Naive thymus-derived CD4-positive, alpha-beta T cell (primary cell): ENCODE data around the gene HSPA12B. TPM values are rescaled to one million over a fixed set of nuclear protein-coding genes. Genes with fewer than 3 reads are reported as not detected.
A peak's percentile ranks its signal among the peaks of the same experiment; 100 is the strongest.

ENCODE experiments used
- ATAC-seq: fragments of 150-1000 bp; cut with Tn5 transposase; 2 replicates; pipeline ENCODE4 v1.10.0; 2021; ENCODE audit warnings: mild to moderate bottlenecking, moderate library complexity
- CTCF ChIA-PET: fragments of 350-600 bp; sonication (Branson Sonifier 250); formaldehyde crosslinking; loops from one replicate; lab custom pipeline; 2021; ENCODE audit warnings: antibody characterized with exemption; lab: Charles Lee
- POLR2A ChIA-PET: fragments of 350-600 bp; sonication (Branson Sonifier 250); formaldehyde crosslinking; loops from one replicate; lab custom pipeline; 2021; ENCODE audit warnings: antibody characterized with exemption, inconsistent platforms; lab: Charles Lee
- DNase-seq, 9 donors: peaks; one replicate each; pipeline versions ENCODE4 v3.0.0 to v3.0.0-alpha.2; 2020 to 2022; ENCODE audit warnings: mixed read lengths in 1 of 9
- H3K27ac ChIP-seq: one replicate; pipeline ENCODE4 v1.7.0; 2013; ENCODE audit warnings: mild to moderate bottlenecking, low read depth, low read length, moderate library complexity
- H3K27me3 ChIP-seq, 2 donors: one replicate each; pipeline ENCODE4 v1.7.0; 2013; ENCODE audit warnings: low read length in 2 of 2, mild to moderate bottlenecking in 2 of 2, moderate library complexity in 2 of 2; ENCODE audit not compliant: control insufficient read depth in 2 of 2, insufficient read depth in 2 of 2
- H3K36me3 ChIP-seq, 3 experiments: 1 replicate in 2 of 3; 2 replicates in 1 of 3; pipeline ENCODE4 v1.7.0; 2013; ENCODE audit warnings: low read length in 3 of 3, mild to moderate bottlenecking in 3 of 3, moderate library complexity in 1 of 3; ENCODE audit not compliant: insufficient read depth in 3 of 3, control insufficient read depth in 2 of 3
- H3K4me1 ChIP-seq, 2 donors: one replicate each; pipeline ENCODE4 v1.7.0; 2013; ENCODE audit warnings: low read length in 2 of 2, mild to moderate bottlenecking in 2 of 2, moderate library complexity in 1 of 2; ENCODE audit not compliant: control insufficient read depth in 2 of 2, insufficient read depth in 2 of 2
- H3K4me3 ChIP-seq: 2 replicates; pipeline ENCODE4 v1.7.0; 2013; ENCODE audit warnings: mild to moderate bottlenecking, low read length
- H3K9me3 ChIP-seq, 3 experiments: 1 replicate in 2 of 3; 2 replicates in 1 of 3; pipeline ENCODE4 v1.7.0; 2013; ENCODE audit warnings: low read length in 3 of 3; ENCODE audit not compliant: control insufficient read depth in 2 of 3
- H3K27ac Mint-ChIP-seq, 9 donors: one replicate each; pipeline ENCODE4 v1.8.0; 2020 to 2022; ENCODE audit warnings: mixed read lengths in 9 of 9, mild to moderate bottlenecking in 8 of 9, moderate library complexity in 5 of 9, inconsistent platforms in 2 of 9
- H3K27me3 Mint-ChIP-seq, 5 donors: one replicate each; pipeline ENCODE4 v1.8.0; 2021 to 2022; ENCODE audit warnings: mixed read lengths in 5 of 5, mild to moderate bottlenecking in 1 of 5
- H3K36me3 Mint-ChIP-seq, 5 donors: one replicate each; pipeline ENCODE4 v1.8.0; 2020 to 2022; ENCODE audit warnings: mixed read lengths in 5 of 5, mild to moderate bottlenecking in 3 of 5, inconsistent platforms in 1 of 5
- H3K4me1 Mint-ChIP-seq, 7 donors: one replicate each; pipeline ENCODE4 v1.8.0; 2020 to 2022; ENCODE audit warnings: mixed read lengths in 7 of 7, mild to moderate bottlenecking in 3 of 7, inconsistent platforms in 1 of 7
- H3K4me3 Mint-ChIP-seq, 10 donors: one replicate each; pipeline ENCODE4 v1.8.0; 2020 to 2022; ENCODE audit warnings: mild to moderate bottlenecking in 10 of 10, mixed read lengths in 10 of 10, moderate library complexity in 6 of 10, inconsistent platforms in 2 of 10
- H3K9me3 Mint-ChIP-seq, 11 donors: one replicate each; pipeline ENCODE4 v1.8.0; 2020 to 2022; ENCODE audit warnings: mixed read lengths in 11 of 11, mild to moderate bottlenecking in 4 of 11, inconsistent platforms in 1 of 11, moderate library complexity in 1 of 11
- intact Hi-C, 2 donors: fragments of 100-400 bp; cut with micrococcal nuclease; formaldehyde crosslinking; loops; one replicate each; pipeline ENCODE4 v1.15.1; 2023
- polyA plus RNA-seq, 2 donors: library from polyadenylated mRNA; unstranded; fragments of 300-500 nt; fragmentation: Illumina TruSeq; gene quantifications; one replicate each; pipeline ENCODE4 v1.2.3, GENCODE V29; 2021
- total RNA-seq, 6 experiments: library from RNA in 5 of 6; stranded (reverse) in 5 of 6; gene quantifications; 1 replicate in 5 of 6; 2 replicates in 1 of 6; pipeline ENCODE4 v1.2.3 and lab custom pipeline; 2021 to 2026

Gene HSPA12B
- total and polyA plus RNA-seq, 7 experiments from 2014 or later, result 0.09 to 0.20 TPM; not detected in 5

DNA sequence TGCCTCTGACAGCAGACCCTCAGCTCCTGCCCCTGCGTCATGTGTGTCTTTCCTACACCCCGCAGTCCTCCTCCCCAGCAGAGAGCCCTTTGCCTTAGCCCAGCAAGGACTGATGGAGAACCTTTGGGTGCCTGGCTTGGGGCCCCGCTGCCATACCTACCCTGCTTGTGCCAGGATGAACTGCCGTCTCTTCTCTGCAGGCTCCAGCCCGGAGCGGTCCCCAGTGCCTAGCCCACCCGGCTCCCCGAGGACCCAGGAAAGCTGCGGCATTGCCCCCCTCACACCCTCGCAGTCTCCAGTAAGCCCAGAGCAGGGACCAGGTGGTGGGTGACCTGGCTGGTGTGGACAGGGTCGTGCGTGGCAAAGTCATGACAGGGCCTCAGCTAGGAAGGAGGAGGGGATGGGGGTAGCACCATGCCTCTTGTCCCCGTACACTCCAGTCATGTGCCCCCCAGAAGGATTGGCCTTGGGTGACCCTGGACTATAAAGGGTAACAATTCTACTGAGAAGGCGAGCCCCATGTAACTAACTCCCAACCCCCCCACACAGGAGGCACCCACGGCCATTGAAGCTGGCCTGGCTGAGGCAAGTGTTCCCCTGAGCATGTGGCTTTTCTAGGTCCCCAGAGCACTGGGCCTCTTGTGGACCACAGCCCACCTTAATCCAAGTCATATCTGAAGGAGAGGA, 8.3 kb downstream of the HSPA12B start:
- intact Hi-C loops, result no loop called here
- no peaks in the 10 kb centered on the region for H3K27me3 ChIP-seq
- Mint-ChIP-seq H3K4me1 (peaks cover 0 to 16% (median 12%) of the 10 kb centered on the region in 7 donors), H3K9me3 (no peaks in the 10 kb centered on the region), H3K27ac (peak overlapping the region in 1 of 9 donors; percentile 36), H3K27me3 (peaks cover 0 to 23% (median 0%) of the 10 kb centered on the region in 5 donors), H3K4me3 (no peak overlapping the region), H3K36me3 (no peaks in the 10 kb centered on the region)
- peaks cover 3 to 10% of the 10 kb centered on the region in 2 donors for H3K4me1 ChIP-seq
- ATAC-seq, result no peak
- no peak overlapping the region for H3K4me3 ChIP-seq
- no peaks in the 10 kb centered on the region for H3K36me3 ChIP-seq
- CTCF ChIA-PET, result no interaction called here
- POLR2A ChIA-PET, result no interaction called here
- no peak for DNase-seq
- no peaks in the 10 kb centered on the region for H3K9me3 ChIP-seq
- H3K27ac ChIP-seq, result no peak overlapping the region

DNA sequence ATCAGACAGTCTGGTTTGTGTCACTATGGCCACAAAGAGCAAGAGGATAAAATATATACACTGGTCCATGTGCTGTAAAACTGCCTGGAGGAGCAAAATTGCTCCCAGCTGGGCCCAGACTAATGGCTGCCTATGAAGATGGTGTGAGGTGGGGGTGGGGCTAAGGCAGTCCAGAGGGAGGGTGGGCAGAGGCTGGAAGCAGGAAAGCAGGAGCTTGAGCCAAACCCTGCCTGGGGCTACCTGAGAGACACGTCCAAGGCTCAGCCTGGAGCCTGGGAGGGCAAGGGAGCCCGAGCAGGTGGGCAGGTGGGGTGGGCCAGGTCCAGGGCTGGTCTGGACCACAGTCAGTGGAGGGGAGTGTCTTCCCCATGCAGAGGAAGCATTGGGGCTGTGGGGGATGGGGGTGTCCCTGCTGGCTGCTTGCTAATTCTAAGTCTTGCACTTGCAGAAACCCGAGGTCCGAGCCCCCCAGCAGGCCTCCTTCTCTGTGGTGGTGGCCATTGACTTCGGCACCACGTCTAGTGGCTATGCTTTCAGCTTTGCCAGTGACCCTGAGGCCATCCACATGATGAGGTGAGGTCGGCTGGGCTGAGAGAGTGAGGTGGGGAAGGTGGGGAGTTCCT, 9.5 kb downstream of the HSPA12B start:
- no peaks in the 10 kb centered on the region for H3K9me3 Mint-ChIP-seq
- CTCF ChIA-PET, result interaction anchor here (1.6 kb wide), 1 partner anchor 31 kb away, joined by 5 read pairs; no protein-coding TSS in a partner anchor
- POLR2A ChIA-PET, result no interaction called here
- peaks cover 0 to 16% (median 4%) of the 10 kb centered on the region in 5 donors for H3K27me3 Mint-ChIP-seq
- Histone ChIP-seq H3K9me3 (no peaks in the 10 kb centered on the region), H3K4me1 (peaks cover 3 to 10% of the 10 kb centered on the region in 2 donors), H3K4me3 (no peak overlapping the region), H3K36me3 (no peaks in the 10 kb centered on the region), H3K27ac (no peak overlapping the region), H3K27me3 (no peaks in the 10 kb centered on the region)
- intact Hi-C loops, result no loop called here
- no peak for DNase-seq
- H3K36me3 Mint-ChIP-seq, result no peaks in the 10 kb centered on the region
- peak overlapping the region in 1 of 9 donors; percentile 25 for H3K27ac Mint-ChIP-seq
- no peak for ATAC-seq
- H3K4me1 Mint-ChIP-seq, result peaks cover 0 to 16% (median 12%) of the 10 kb centered on the region in 7 donors
- no peak overlapping the region for H3K4me3 Mint-ChIP-seq

DNA sequence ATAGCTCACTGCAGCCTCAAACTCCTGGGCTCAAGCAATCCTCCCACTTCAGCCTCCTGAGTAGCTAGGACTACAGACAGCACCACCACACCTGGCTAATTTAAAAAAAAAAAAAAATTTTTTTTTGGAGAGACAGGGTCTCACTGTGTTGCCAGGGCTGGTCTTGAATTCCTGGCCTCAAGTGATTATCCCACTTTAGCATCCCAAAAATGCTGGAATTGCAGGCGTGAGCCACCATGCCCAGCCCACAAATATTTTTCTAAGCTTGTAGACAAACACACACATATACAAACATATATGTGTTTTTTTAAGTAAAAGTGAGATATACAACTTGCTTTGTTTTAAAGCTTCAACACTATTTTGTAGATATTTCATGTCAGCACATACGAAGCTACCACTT, 10.8 kb downstream of the HSPA12B start:
- Mint-ChIP-seq H3K27ac (no peak overlapping the region), H3K4me3 (no peak overlapping the region), H3K9me3 (no peaks in the 10 kb centered on the region), H3K27me3 (peaks cover 0 to 13% (median 7%) of the 10 kb centered on the region in 5 donors), H3K36me3 (no peaks in the 10 kb centered on the region), H3K4me1 (peaks cover 0 to 16% (median 12%) of the 10 kb centered on the region in 7 donors)
- Histone ChIP-seq H3K4me1 (peaks cover 3 to 10% of the 10 kb centered on the region in 2 donors), H3K4me3 (no peak overlapping the region), H3K27me3 (no peaks in the 10 kb centered on the region), H3K36me3 (no peaks in the 10 kb centered on the region), H3K27ac (no peak overlapping the region), H3K9me3 (no peaks in the 10 kb centered on the region)
- no peak for DNase-seq
- ChIA-PET POLR2A (no interaction called here), CTCF (interaction anchor here (1.6 kb wide), 1 partner anchor 33 kb away, joined by 5 read pairs; no protein-coding TSS in a partner anchor)
- intact Hi-C loops, result no loop called here
- ATAC-seq, result no peak

DNA sequence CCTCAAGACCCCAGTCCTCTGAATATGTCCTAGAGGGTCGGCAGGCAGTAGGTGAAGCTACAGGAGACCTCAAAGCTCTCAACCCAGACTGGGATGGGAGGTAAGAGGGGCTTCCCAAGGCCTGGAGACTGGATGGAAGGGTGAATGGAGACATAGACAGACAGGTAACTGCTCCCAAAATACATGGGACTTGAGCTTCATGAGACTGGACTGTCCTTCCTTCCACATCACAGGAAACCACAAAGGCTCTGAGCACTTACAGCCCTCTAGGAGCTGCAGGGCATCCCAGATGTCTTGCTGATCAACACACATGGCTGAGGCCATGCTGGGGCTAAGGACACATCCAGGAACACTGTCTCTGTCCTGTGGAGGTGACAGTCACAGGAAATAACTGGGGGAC, 11.6 kb downstream of the HSPA12B start:
- Mint-ChIP-seq H3K9me3 (no peaks in the 10 kb centered on the region), H3K27me3 (peaks cover 0 to 13% (median 7%) of the 10 kb centered on the region in 5 donors), H3K36me3 (no peaks in the 10 kb centered on the region), H3K27ac (peak overlapping the region in 1 of 9 donors; percentile 43), H3K4me3 (peak overlapping the region in 7 of 10 donors; percentile 29 to 86 (median 59)), H3K4me1 (peaks cover 0 to 16% (median 12%) of the 10 kb centered on the region in 7 donors)
- POLR2A ChIA-PET, result no interaction called here
- Histone ChIP-seq H3K9me3 (no peaks in the 10 kb centered on the region), H3K4me1 (peaks cover 3 to 10% of the 10 kb centered on the region in 2 donors), H3K27me3 (no peaks in the 10 kb centered on the region), H3K36me3 (no peaks in the 10 kb centered on the region), H3K4me3 (no peak overlapping the region), H3K27ac (no peak overlapping the region)
- ATAC-seq (no peak), DNase-seq (no peak)
- CTCF ChIA-PET, result no interaction called here
- intact Hi-C loops, result no loop called here

DNA sequence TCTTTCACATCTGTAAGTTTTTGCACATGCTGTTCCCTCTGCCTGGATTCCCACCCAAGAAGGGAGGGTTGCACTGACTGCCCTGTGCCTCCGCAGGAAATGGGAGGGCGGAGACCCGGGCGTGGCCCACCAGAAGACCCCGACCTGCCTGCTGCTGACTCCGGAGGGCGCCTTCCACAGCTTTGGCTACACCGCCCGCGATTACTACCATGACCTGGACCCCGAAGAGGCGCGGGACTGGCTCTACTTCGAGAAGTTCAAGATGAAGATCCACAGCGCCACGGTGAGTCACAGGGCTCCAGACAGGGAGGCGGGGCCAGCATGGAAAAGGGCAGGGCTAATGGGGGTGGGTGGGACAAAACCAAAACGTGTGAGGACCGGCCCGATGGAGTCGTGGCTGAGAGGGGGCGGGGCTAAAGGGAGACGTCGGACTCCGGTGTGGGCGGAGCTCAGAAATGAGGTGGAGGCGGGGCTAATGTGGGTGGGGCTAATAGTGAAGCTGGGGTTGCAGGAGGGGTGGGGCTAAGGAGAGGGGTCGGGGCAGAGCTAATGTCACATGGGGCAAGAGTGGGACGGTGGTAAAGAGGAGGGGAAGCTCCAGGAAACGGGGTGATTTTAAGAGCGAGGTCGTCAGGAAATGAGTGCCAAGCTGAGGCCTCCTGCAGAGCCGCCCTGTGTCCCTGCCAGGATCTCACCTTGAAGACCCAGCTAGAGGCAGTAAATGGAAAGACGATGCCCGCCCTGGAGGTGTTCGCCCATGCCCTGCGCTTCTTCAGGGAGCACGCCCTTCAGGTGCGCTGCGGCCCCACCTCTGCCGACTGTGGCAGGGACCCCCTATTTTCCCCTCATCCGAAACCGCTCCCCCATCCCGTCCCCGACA, 12.6 kb downstream of the HSPA12B start:
- POLR2A ChIA-PET, result interaction anchor here (0.5 to 1.1 kb wide), 2 partner anchors 22 to 110 kb away, joined by 3 read pairs; partner anchors contain the start of gene ADISSP
- Histone ChIP-seq H3K36me3 (no peaks in the 10 kb centered on the region), H3K27ac (no peak overlapping the region), H3K9me3 (no peaks in the 10 kb centered on the region), H3K4me3 (peak overlapping the region; percentile 24), H3K4me1 (peaks cover 3 to 10% of the 10 kb centered on the region in 2 donors), H3K27me3 (no peaks in the 10 kb centered on the region)
- Mint-ChIP-seq H3K9me3 (no peaks in the 10 kb centered on the region), H3K27ac (peak overlapping the region in 2 of 9 donors; percentile 62 to 76), H3K27me3 (peaks cover 0 to 13% (median 7%) of the 10 kb centered on the region in 5 donors), H3K36me3 (no peaks in the 10 kb centered on the region), H3K4me3 (peak overlapping the region; percentile 27 to 86 (median 70)), H3K4me1 (peaks cover 0 to 16% (median 12%) of the 10 kb centered on the region in 7 donors)
- DNase-seq (peak in 8 of 9 donors; percentile 50 to 76 (median 66)), ATAC-seq (peak; percentile 85)
- intact Hi-C loops, result no loop called here
- CTCF ChIA-PET, result no interaction called here

DNA sequence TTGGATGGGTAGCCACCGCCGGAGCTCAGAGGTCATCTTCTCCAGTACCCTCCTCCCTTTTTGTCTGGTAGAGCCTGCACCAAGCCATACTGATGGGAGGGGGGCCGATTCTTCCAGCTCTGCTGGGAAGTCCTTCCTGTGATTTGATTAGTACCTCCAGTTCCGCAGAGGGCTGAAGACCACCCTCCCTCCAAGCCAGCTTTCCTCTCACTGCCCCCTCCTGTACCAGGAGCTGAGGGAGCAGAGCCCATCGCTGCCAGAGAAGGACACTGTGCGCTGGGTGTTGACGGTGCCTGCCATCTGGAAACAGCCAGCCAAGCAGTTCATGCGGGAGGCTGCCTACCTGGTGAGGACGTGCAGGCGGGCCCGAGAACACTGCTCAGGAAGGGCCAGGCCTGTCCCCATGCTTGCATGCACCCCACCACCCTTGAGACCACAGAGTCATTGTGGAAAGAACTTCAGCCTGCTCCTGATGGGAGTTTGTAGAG, 13.2 kb downstream of the HSPA12B start:
- peaks cover 0 to under 1% (median 0%) of the 10 kb centered on the region in 5 donors for H3K36me3 Mint-ChIP-seq
- peaks cover 0 to 13% (median 7%) of the 10 kb centered on the region in 5 donors for H3K27me3 Mint-ChIP-seq
- Histone ChIP-seq H3K4me3 (no peak overlapping the region), H3K27ac (no peak overlapping the region), H3K36me3 (no peaks in the 10 kb centered on the region), H3K27me3 (no peaks in the 10 kb centered on the region), H3K4me1 (peaks cover 3 to 10% of the 10 kb centered on the region in 2 donors), H3K9me3 (no peaks in the 10 kb centered on the region)
- H3K4me3 Mint-ChIP-seq, result peak overlapping the region in 3 of 10 donors; percentile 36 to 67 (median 59)
- intact Hi-C loops, result no loop called here
- H3K9me3 Mint-ChIP-seq, result no peaks in the 10 kb centered on the region
- peaks cover 0 to 16% (median 12%) of the 10 kb centered on the region in 7 donors for H3K4me1 Mint-ChIP-seq
- ChIA-PET POLR2A (interaction anchor here (1.1 kb wide), 1 partner anchor 22 kb away, joined by 3 read pairs; the partner anchor contains the start of gene ADISSP), CTCF (no interaction called here)
- DNase-seq (no peak), ATAC-seq (no peak)
- peak overlapping the region in 1 of 9 donors; percentile 10 for H3K27ac Mint-ChIP-seq
